Measurements from ENCODE around the gene SNX19.
A peak's percentile ranks its signal among the peaks of the same experiment; 100 is the strongest.

SNX19 gene, protein sequence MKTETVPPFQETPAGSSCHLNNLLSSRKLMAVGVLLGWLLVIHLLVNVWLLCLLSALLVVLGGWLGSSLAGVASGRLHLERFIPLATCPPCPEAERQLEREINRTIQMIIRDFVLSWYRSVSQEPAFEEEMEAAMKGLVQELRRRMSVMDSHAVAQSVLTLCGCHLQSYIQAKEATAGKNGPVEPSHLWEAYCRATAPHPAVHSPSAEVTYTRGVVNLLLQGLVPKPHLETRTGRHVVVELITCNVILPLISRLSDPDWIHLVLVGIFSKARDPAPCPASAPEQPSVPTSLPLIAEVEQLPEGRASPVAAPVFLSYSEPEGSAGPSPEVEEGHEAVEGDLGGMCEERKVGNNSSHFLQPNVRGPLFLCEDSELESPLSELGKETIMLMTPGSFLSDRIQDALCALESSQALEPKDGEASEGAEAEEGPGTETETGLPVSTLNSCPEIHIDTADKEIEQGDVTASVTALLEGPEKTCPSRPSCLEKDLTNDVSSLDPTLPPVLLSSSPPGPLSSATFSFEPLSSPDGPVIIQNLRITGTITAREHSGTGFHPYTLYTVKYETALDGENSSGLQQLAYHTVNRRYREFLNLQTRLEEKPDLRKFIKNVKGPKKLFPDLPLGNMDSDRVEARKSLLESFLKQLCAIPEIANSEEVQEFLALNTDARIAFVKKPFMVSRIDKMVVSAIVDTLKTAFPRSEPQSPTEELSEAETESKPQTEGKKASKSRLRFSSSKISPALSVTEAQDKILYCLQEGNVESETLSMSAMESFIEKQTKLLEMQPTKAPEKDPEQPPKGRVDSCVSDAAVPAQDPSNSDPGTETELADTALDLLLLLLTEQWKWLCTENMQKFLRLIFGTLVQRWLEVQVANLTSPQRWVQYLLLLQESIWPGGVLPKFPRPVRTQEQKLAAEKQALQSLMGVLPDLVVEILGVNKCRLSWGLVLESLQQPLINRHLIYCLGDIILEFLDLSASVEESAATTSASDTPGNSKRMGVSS

DNA sequence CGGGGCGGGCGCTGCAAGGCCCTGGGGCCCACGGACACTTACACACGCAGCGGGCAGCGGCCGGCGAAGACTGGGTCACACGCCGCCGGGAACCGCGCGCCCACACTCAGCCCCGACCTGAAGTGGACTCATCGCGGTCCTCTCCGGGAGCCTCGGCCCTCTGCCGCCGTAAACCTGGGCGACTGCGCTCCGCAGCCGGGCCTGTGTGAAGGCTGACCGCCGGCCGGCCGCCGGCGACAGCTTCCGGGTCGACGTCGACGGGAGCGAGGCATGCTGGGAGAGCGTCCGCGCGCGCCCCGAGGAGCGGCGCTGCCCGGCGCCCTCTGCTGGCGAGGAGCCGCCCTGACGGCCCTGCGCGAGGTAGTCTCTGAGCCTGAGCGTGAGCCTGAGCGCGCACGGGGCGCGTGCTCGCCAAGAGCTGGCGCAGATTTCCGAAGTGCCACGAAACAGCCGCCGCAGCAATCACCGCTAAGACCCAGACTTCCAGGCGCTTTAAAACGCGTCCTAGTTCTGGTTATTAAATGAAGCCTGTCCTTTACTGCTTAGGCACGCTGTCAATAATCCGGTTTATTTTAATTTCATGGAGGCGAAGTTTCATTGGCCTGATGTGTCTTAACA lies at the start of gene SNX19:
Gene SNX19 (minus strand): TSS at position 242 of the 618 bp plus-strand sequence. CDS start 540 bp downstream, outside the sequence.
- H3K79me2 ChIP-seq (ENCODE audit: insufficient read depth, low read length): no peaks in the 10 kb centered on the region
- H3K9ac ChIP-seq (ENCODE audit: low read length): peak within 1 kb of the TSS; percentile 85
- TF ChIP-seq EZH2 (IDR thresholded peaks at IDR 0.05; ENCODE audit: borderline replicate concordance, low read length): no peak
- TF ChIP-seq, protein P1, sequence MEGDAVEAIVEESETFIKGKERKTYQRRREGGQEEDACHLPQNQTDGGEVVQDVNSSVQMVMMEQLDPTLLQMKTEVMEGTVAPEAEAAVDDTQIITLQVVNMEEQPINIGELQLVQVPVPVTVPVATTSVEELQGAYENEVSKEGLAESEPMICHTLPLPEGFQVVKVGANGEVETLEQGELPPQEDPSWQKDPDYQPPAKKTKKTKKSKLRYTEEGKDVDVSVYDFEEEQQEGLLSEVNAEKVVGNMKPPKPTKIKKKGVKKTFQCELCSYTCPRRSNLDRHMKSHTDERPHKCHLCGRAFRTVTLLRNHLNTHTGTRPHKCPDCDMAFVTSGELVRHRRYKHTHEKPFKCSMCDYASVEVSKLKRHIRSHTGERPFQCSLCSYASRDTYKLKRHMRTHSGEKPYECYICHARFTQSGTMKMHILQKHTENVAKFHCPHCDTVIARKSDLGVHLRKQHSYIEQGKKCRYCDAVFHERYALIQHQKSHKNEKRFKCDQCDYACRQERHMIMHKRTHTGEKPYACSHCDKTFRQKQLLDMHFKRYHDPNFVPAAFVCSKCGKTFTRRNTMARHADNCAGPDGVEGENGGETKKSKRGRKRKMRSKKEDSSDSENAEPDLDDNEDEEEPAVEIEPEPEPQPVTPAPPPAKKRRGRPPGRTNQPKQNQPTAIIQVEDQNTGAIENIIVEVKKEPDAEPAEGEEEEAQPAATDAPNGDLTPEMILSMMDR (IDR thresholded peaks at IDR 0.05; ENCODE audit: low read length): peak; percentile 71
- no peak within 1 kb of the TSS for H3K27ac ChIP-seq (ENCODE audit: low read depth, low read length, poor library complexity, severe bottlenecking)
- no peaks in the 10 kb centered on the region for H4K20me1 ChIP-seq (ENCODE audit: insufficient read depth, low read length)
- peak within 1 kb of the TSS; percentile 68; the same call in 1 of the 2 replicates for H2AFZ ChIP-seq (ENCODE audit: low read length)
- H3K9me2 ChIP-seq (ENCODE audit: low read depth, low read length): no peaks in the 10 kb centered on the region
- H3K4me1 ChIP-seq (ENCODE audit: insufficient read depth, low read length, severe bottlenecking): peaks cover 11% of the 10 kb centered on the region
- H3K9me3 ChIP-seq (ENCODE audit: low read length): no peaks in the 10 kb centered on the region
- H3K27me3 ChIP-seq (ENCODE audit: insufficient read depth, low read length): no peaks in the 10 kb centered on the region
- peak within 1 kb of the TSS; percentile 95 for H3K4me3 ChIP-seq (ENCODE audit: low read depth, low read length, poor library complexity, severe bottlenecking)
- no peaks in the 10 kb centered on the region for H3F3A ChIP-seq (ENCODE audit: insufficient read depth, low read length)
- H3K4me2 ChIP-seq (ENCODE audit: low read length): peak within 1 kb of the TSS; percentile 72
- H3K36me3 ChIP-seq (ENCODE audit: insufficient read depth, low read length): peaks cover 33% of the 10 kb centered on the region

DNA sequence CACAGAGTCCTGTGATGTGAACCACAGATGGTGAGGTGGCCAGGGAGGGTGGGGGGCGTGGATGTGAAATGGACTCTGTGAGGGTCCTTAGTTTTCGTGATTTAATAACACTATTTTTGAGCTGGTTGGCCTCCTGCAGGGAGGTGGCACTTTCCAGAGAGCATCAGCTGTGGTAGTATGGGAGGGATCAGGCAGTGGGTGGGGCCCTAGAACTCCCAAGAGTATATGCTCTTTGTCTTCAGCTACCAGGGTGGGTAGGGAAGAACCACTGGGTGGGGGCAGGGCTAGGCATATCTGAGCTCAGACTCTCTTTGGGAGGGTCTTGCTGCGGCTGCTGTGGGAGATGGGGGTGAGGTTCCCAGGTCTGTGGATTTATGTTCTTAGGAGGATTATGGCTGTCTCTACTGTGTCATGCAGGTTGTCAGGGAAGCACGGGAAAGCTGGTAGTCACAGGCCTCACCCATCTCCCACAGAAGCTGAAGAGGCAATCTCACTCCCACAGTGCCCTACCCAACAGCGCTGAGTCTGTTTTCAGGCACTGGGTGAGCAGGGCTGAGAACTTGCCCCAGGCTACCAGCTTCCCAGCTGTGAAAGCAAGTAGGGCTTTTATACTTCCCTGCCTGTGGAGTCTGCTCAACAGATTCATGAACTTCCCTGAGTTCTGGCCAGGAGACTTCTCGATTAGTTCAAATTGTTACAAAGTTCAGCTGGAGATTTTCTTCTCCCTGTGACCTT lies 47.9 kb upstream of the SNX19 start:
- Histone ChIP-seq H3F3A (ENCODE audit: insufficient read depth, low read length) (no peaks in the 10 kb centered on the region), H3K27ac (ENCODE audit: low read depth, low read length, poor library complexity, severe bottlenecking) (no peak overlapping the region), H3K79me2 (ENCODE audit: insufficient read depth, low read length) (no peaks in the 10 kb centered on the region), H3K4me1 (ENCODE audit: insufficient read depth, low read length, severe bottlenecking) (no peaks in the 10 kb centered on the region), H3K4me2 (ENCODE audit: low read length) (no peak overlapping the region), H3K9me2 (ENCODE audit: low read depth, low read length) (no peaks in the 10 kb centered on the region), H2AFZ (ENCODE audit: low read length) (no peak overlapping the region), H3K9ac (ENCODE audit: low read length) (no peak overlapping the region), H3K36me3 (ENCODE audit: insufficient read depth, low read length) (no peaks in the 10 kb centered on the region), H3K4me3 (ENCODE audit: low read depth, low read length, poor library complexity, severe bottlenecking) (no peak overlapping the region), H3K9me3 (ENCODE audit: low read length) (no peaks in the 10 kb centered on the region), H3K27me3 (ENCODE audit: insufficient read depth, low read length) (no peaks in the 10 kb centered on the region), H4K20me1 (ENCODE audit: insufficient read depth, low read length) (no peaks in the 10 kb centered on the region)
- no peak for TF ChIP-seq EZH2 (IDR thresholded peaks at IDR 0.05; ENCODE audit: borderline replicate concordance, low read length)
- TF ChIP-seq, protein P1 (IDR thresholded peaks at IDR 0.05; ENCODE audit: low read length): no peak

DNA sequence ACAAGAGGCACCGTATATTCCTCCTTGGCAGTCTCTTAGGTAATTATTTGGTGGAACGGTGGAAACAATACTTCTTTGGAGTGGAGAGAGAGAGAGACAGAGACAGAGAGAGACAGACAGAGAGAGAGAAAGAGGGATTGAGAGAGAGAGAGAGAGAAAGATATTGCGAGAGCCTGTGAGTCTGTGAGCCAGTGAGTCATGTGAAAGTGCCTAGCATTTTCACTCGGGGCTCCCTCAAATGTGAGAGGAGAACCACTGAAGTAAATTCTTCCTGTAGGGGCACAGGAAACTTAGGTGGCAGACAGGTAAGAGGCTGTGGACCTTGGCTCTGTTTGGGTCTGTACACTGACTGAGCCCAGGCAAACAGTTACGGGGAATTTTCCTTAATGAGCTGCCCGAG lies 31.6 kb upstream of the SNX19 start:
- no peaks in the 10 kb centered on the region for H3K36me3 ChIP-seq (ENCODE audit: insufficient read depth, low read length)
- no peak overlapping the region for H3K4me3 ChIP-seq (ENCODE audit: low read depth, low read length, poor library complexity, severe bottlenecking)
- no peaks in the 10 kb centered on the region for H3K27me3 ChIP-seq (ENCODE audit: insufficient read depth, low read length)
- no peak overlapping the region for H3K4me2 ChIP-seq (ENCODE audit: low read length)
- H3K9me2 ChIP-seq (ENCODE audit: low read depth, low read length): no peaks in the 10 kb centered on the region
- no peaks in the 10 kb centered on the region for H3K4me1 ChIP-seq (ENCODE audit: insufficient read depth, low read length, severe bottlenecking)
- H3F3A ChIP-seq (ENCODE audit: insufficient read depth, low read length): no peaks in the 10 kb centered on the region
- H3K9me3 ChIP-seq (ENCODE audit: low read length): no peaks in the 10 kb centered on the region
- TF ChIP-seq, protein P1 (IDR thresholded peaks at IDR 0.05; ENCODE audit: low read length): no peak
- TF ChIP-seq EZH2 (IDR thresholded peaks at IDR 0.05; ENCODE audit: borderline replicate concordance, low read length): no peak
- no peaks in the 10 kb centered on the region for H4K20me1 ChIP-seq (ENCODE audit: insufficient read depth, low read length)
- no peak overlapping the region for H3K27ac ChIP-seq (ENCODE audit: low read depth, low read length, poor library complexity, severe bottlenecking)
- no peaks in the 10 kb centered on the region for H3K79me2 ChIP-seq (ENCODE audit: insufficient read depth, low read length)
- no peak overlapping the region for H2AFZ ChIP-seq (ENCODE audit: low read length)
- H3K9ac ChIP-seq (ENCODE audit: low read length): no peak overlapping the region

All from OCI-LY1 (cell line).